ENCODE measurements around the gene SPOCK3.

GRCh38 chr4:167238226-167238625 is 3.9 kb upstream of the SPOCK3 start:
- no peak for TF ChIP-seq CTCF (conservative IDR thresholded peaks at IDR 0.05; ENCODE audit: low read depth, low read length)
- no peak for TF ChIP-seq EZH2 (IDR thresholded peaks at IDR 0.05; ENCODE audit: low read length, unreplicated experiment)

Measured in PC-3 (cell line).